ENCODE results near the gene FNDC3B.

Gene FNDC3B

DNA sequence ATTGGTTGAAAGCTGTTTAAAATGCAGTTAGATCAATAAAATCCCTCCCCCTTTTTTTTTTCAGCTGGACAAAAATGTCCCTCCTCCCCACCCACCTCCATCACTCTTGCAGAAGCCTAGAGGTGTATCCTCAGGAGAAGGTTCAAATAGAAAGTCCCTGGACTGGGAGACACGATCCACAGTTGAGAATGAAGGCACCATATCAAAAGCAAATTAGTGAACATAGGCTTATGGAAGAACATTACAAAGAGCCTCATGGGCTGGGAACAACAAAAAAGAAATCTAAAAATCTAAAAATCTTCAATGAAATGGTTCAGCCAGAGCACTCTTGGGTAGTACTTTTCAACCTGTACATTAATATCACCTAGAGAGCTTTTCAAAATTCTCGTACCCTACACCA is 362.7 kb downstream of the FNDC3B start:
- TF ChIP-seq, protein P1, sequence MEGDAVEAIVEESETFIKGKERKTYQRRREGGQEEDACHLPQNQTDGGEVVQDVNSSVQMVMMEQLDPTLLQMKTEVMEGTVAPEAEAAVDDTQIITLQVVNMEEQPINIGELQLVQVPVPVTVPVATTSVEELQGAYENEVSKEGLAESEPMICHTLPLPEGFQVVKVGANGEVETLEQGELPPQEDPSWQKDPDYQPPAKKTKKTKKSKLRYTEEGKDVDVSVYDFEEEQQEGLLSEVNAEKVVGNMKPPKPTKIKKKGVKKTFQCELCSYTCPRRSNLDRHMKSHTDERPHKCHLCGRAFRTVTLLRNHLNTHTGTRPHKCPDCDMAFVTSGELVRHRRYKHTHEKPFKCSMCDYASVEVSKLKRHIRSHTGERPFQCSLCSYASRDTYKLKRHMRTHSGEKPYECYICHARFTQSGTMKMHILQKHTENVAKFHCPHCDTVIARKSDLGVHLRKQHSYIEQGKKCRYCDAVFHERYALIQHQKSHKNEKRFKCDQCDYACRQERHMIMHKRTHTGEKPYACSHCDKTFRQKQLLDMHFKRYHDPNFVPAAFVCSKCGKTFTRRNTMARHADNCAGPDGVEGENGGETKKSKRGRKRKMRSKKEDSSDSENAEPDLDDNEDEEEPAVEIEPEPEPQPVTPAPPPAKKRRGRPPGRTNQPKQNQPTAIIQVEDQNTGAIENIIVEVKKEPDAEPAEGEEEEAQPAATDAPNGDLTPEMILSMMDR (IDR thresholded peaks at IDR 0.05), result no peak

DNA sequence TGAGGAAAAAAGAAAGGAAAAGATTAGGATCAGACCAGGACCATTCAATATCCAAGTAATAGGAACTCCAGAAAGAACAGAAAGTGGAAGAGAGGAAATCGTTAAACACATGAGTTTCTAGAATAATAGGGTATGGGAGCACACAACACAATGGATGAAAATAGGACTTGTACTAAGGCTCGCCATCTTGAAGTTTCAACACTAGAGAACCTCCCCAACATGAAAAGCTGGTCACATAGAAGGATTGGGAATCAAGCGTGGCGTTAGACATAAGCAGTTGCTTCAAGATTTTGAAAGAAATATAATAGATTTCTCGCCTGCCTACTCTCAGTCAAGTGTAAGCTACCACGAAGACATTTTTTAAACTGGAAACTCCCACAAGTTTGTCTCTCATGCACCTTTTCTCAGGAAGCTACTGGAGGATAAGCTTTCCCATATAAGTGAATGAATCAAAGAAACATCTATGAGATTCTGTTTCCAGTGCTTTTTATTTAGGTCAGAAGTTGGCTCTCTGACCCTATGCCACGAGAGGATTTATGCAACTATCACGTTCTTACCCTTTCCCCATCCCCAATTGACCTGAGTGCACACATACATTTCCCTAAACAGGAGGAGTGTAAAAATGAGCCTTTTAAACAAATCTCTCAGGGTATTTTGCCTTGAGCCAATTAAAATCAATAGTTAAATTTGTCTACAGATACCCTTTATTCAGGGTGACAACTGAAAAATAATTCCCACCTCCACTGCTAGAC is 363.7 kb downstream of the FNDC3B start:
- TF ChIP-seq, protein P1 (IDR thresholded peaks at IDR 0.05), result no peak

DNA sequence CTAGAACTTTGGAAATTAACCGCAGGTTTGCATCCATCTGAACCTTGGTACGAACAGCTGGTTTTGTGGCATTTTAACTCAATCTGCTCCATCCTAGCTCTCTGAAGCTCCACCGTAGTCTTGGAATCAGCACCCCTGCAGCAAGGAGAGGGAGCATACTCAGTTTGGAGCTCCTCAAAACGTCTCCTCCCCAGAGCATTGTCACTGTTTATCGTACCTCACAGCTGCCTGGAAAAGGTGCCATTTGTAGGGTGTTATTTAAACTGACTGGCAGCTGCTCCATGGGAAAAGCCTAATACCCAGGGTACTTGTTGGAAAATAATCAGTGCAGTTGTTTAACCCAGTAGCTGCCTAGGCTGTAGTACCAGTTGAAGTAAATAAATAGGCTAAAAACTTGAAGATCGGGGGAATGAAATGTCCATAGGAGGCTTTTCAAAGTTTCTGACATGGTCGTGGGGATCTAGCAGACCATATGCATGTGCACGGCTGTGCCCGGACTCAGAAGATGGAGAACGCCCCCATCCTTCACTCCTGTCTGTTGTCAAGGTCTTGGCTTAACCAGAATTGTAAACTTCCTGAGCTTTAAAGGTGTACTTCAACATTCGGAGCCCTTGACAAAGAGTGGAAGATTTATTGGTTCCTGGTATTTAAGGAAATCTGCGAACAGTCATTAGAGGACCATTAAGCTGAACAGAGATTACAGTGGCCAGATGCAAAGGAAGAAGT is 365.0 kb downstream of the FNDC3B start:
- TF ChIP-seq, protein P1 (IDR thresholded peaks at IDR 0.05), result no peak

DNA sequence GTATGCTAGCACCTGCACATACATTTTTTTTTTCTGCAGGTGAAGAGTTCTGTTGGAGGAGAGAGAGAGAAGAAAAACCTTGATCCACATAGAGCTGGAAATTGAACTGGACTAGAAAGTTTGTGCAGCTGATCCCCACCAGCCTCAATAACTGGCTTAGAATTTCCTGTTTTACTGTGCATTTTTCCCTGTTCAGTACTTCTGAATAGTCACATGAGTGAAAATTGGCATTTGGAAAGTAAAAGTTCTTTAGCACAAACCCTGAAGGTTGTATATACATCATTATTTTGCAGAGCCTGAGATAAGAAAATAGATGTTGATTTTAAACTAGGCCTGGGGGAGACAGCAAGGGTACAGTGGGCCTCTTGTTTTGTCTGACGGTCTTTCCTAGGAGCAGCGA is 366.5 kb downstream of the FNDC3B start:
- TF ChIP-seq, protein P1 (IDR thresholded peaks at IDR 0.05), result no peak

DNA sequence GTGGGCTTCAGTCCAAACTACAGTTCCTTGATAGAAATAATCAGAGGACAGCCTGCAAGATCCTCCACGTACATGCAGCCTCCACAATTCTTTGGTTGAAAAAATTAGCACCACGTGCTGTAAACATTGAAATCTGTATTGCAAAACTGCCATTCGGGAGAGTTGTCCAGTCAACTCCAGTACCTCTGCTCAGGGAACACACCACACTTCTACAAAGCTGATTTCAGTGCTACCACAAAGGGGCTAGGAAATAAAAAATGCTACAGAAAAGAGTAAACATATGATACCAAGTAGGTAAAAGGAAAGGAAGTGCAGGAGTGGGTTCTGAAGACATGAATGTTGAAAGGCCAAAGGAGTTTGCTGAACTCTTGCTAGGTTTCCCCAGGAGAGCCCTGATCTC is 368.5 kb downstream of the FNDC3B start:
- TF ChIP-seq, protein P1 (IDR thresholded peaks at IDR 0.05), result no peak

DNA sequence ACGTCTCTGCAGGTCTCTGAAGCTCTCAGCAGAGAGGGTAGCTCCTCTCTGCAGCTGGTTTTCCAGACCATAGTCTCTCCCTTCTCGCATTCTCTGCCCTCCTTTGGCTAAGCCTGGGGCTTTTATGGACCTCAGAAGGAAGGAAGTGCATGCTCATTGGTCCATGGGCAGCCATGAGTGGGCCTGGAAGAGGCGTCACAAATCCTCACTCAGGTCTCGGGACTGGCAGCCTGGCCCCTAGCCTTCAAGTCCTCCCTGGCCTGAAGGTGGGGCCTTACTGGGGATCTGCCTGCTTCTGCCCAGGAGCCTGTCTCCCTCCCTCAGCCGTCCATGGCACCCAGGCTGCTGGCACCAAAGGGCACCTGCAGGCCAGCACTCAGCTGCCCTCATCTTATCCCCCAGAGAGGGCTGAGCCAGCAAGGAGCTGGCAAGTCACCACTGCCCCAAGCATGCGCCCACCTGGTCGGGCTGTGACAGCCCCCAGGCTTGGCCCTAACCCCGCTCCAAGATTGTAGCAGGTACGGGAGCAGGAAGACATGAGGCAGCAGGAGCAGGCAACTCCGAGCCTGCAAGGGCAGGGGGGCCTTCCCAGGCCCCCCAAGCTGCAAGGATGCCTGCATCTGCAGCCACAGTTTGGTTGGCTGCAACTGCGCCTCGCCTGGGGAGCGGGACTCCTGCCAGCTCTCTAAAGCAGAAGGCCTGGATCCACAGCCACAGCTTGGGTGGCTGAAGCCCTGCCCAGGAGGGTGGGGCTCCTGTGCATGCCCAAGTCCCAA is 371.5 kb downstream of the FNDC3B start:
- TF ChIP-seq, protein P1 (IDR thresholded peaks at IDR 0.05), result no peak

DNA sequence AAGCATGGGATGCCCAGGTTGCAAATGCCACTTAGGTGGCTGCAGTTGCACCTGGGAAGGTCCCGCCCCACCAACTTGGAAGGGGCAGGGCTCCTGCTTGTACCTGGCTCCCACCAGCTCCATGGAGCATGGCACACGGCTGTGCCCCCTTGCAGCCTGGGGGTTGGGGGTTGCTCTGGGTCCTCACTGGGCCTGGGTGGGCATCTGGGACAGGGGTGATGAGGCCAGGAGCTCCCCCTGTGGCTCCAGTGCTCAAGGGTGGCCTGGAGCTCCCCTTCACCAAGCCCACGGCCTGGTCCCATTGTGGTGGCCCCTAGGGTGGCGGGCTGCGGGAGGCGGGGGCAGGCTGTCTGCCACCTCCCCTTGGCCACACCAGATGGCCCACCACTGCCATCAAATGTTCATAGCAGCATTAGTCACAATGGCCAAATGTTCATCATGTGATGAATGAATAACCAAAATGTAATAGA is 372.1 kb downstream of the FNDC3B start:
- TF ChIP-seq, protein P1 (IDR thresholded peaks at IDR 0.05), result no peak

Measured in LNCAP (cell line).